Gastrocnemius medialis (tissue), 4 donors: ENCODE data around the gene ZEB1. TPM values are rescaled to one million over a fixed set of nuclear protein-coding genes. Genes with fewer than 3 reads are reported as not detected.

Source experiments
- ATAC-seq, 2 donors: fragments of 150-250 bp; one replicate each; pipeline ENCODE4 v1.9.1; 2016
- DNase-seq, 2 donors: peaks; one replicate each; pipeline ENCODE4 v3.0.0-alpha.2; 2019
- H3K27ac ChIP-seq, 4 donors: fragments of 200-600 bp; sonication (generic); 1 replicate in 1 of 4; 2 replicates in 3 of 4; pipeline ENCODE4 v1.5.1; 2016 to 2018; ENCODE audit warnings: mild to moderate bottlenecking in 2 of 4, moderate library complexity in 1 of 4
- H3K27me3 ChIP-seq, 3 donors: fragments of 200-600 bp; sonication (generic) in 2 of 3; 1 replicate in 1 of 3; 2 replicates in 2 of 3; pipeline versions ENCODE4 v1.5.1 to v1.6.0; 2016 to 2019; ENCODE audit warnings: mild to moderate bottlenecking in 1 of 3, moderate library complexity in 1 of 3
- H3K36me3 ChIP-seq, 2 donors: fragments of 200-600 bp; sonication (generic) in 1 of 2; one replicate each; pipeline ENCODE4 v1.5.1; 2017 to 2018
- H3K4me1 ChIP-seq, 2 donors: fragments of 200-600 bp; sonication (generic) in 1 of 2; one replicate each; pipeline ENCODE4 v1.5.1; 2016 to 2017; ENCODE audit warnings: mild to moderate bottlenecking in 2 of 2
- H3K4me3 ChIP-seq, 4 donors: fragments of 200-600 bp; sonication (generic) in 3 of 4; 1 replicate in 1 of 4; 2 replicates in 3 of 4; pipeline ENCODE4 v1.5.1; 2016 to 2019; ENCODE audit warnings: mild to moderate bottlenecking in 2 of 4
- H3K9me3 ChIP-seq, 3 donors: fragments of 200-600 bp; sonication (generic) in 2 of 3; 1 replicate in 1 of 3; 2 replicates in 2 of 3; pipeline ENCODE4 v1.5.1; 2016 to 2019
- POLR2A ChIP-seq, 2 donors: fragments of 450-650 bp; IDR thresholded peaks; one replicate each; pipeline ENCODE4 v1.6.1; 2017; ENCODE audit warnings: antibody characterized with exemption in 2 of 2, mild to moderate bottlenecking in 2 of 2, moderate library complexity in 2 of 2
- in situ Hi-C, 4 donors: fragments of 200-750 bp; cut with MboI; loops; one replicate each; pipeline versions ENCODE4 v1.15.0 to v1.8.0; 2017; ENCODE audit warnings: low sequenced_read_pairs in 4 of 4
- intact Hi-C: fragments of 100-400 bp; cut with DNase I; formaldehyde crosslinking; loops from one replicate; pipeline ENCODE4 v1.15.1; 2023; ENCODE audit warnings: low total_unique reads
- total RNA-seq, 4 donors: library from RNA; depleted of rRNA; stranded (reverse); fragments of >200 nt; gene quantifications; one replicate each; pipeline versions ENCODE4 v1.1.0 to v1.2.3, GENCODE V29; 2016
- TF ChIP-seq, protein P1 (sequence below), 5 experiments: fragments of 450-650 bp in 3 of 5; fragments of 200-600 bp in 2 of 5; sonication (generic) in 2 of 5; IDR thresholded peaks in 4 of 5; conservative IDR thresholded peaks in 1 of 5; 1 replicate in 4 of 5; 2 replicates in 1 of 5; pipeline ENCODE4 v1.5.1; 2016 to 2019; ENCODE audit warnings: antibody characterized with exemption in 5 of 5, mild to moderate bottlenecking in 3 of 5, moderate library complexity in 3 of 5

The ZEB1 gene
- total RNA-seq, 4 donors from 2014 or later = 67.4 to 175 (median 137) TPM

DNA sequence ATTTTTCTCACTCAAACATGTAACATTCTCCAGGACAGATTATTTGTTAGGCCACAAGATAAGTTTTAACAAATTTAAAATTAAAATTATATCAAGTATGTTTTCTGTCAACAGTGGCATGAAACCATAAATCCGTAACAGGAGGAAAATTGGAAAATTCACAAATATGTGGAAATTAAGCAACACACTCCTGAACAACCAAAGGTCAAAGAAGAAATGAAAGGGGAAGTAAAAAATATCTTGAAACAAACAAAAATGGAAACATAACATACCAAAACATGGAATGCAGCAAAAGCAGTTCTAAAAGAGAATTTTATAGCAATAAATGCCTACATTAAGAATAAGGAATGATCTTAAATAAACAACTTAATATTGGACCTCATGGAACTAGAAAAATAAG, 147.3 kb downstream of the ZEB1 start:
- H3K9me3 ChIP-seq = peaks cover 0 to 4% (median 0%) of the 10 kb centered on the region in 3 donors
- H3K4me3 ChIP-seq = no peak overlapping the region
- no peaks in the 10 kb centered on the region for H3K4me1 ChIP-seq
- DNase-seq (no peak), ATAC-seq (no peak)
- peaks cover 0 to 71% of the 10 kb centered on the region in 2 donors for H3K36me3 ChIP-seq
- intact Hi-C loops = no loop called here
- in situ Hi-C loops = no loop called here
- TF ChIP-seq, protein P1, sequence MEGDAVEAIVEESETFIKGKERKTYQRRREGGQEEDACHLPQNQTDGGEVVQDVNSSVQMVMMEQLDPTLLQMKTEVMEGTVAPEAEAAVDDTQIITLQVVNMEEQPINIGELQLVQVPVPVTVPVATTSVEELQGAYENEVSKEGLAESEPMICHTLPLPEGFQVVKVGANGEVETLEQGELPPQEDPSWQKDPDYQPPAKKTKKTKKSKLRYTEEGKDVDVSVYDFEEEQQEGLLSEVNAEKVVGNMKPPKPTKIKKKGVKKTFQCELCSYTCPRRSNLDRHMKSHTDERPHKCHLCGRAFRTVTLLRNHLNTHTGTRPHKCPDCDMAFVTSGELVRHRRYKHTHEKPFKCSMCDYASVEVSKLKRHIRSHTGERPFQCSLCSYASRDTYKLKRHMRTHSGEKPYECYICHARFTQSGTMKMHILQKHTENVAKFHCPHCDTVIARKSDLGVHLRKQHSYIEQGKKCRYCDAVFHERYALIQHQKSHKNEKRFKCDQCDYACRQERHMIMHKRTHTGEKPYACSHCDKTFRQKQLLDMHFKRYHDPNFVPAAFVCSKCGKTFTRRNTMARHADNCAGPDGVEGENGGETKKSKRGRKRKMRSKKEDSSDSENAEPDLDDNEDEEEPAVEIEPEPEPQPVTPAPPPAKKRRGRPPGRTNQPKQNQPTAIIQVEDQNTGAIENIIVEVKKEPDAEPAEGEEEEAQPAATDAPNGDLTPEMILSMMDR (IDR thresholded peaks at IDR 0.05 in 4 of 5, conservative IDR thresholded peaks at IDR 0.05 in 1 of 5) = no peak
- TF ChIP-seq POLR2A (IDR thresholded peaks at IDR 0.05) = no peak
- H3K27me3 ChIP-seq = no peaks in the 10 kb centered on the region
- no peak overlapping the region for H3K27ac ChIP-seq

DNA sequence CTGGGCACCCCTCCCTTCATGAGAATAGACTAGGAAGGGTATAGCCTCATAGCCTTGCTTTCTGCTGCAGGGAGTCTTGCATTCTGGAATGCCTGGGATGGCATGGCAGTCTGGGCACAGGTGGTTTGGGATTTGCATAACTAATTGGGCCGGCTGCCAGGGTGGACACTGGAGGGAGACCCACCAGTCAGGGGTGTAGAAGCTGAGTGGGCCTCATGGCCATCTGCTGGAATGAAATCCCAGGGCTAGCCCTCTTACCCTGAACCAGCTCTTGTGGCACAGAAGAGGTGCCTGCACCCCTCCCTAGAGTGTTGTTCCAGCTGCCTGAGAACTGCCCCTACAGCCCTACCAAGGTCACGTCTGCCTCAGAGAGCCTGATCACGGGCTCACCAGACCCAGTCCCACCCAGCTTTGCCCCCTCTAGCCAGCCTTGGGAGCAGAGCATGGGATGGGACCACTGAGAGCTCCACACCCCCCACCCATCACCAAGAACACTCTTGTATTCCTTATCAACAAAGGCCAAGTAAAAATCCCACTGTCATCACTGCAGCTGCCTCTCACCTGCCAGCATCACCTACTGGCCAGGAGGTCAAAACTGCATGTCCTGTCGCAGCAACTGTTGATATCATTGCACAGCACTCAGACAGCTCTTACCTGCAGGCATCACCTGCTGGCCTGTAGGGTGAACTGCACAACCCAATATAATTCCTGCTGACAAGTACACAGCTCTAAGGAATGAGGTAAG, 148.9 kb downstream of the ZEB1 start:
- DNase-seq (peak; percentile 4 to 14), ATAC-seq (peak; percentile 50 to 74)
- Histone ChIP-seq H3K9me3 (peaks cover 0 to 4% (median 0%) of the 10 kb centered on the region in 3 donors), H3K27ac (no peak overlapping the region), H3K27me3 (no peaks in the 10 kb centered on the region), H3K36me3 (peaks cover 0 to 55% of the 10 kb centered on the region in 2 donors), H3K4me3 (no peak overlapping the region), H3K4me1 (no peaks in the 10 kb centered on the region)
- intact Hi-C loops (no loop called here), in situ Hi-C loops (no loop called here)
- no peak for TF ChIP-seq POLR2A (IDR thresholded peaks at IDR 0.05)
- TF ChIP-seq, protein P1 (IDR thresholded peaks at IDR 0.05 in 4 of 5, conservative IDR thresholded peaks at IDR 0.05 in 1 of 5) = peak; percentile 39 to 57 (median 54)

DNA sequence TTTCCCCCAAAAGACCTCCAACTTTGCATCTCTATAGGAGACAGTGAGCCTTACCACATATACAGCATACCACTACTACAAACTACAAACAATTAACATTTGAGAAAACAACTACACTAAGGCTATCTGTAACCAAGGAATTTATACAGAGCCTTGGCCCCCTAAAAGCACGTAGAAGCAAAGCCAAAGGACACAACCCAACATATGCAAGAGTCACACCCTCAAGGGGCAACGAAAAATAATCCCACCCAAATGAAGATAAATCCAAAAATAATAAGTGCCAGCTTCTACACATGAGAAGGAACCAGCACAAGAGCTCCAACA, 149.5 kb downstream of the ZEB1 start:
- Histone ChIP-seq H3K4me3 (no peak overlapping the region), H3K27me3 (no peaks in the 10 kb centered on the region), H3K9me3 (peaks cover 0 to 4% (median 0%) of the 10 kb centered on the region in 3 donors), H3K27ac (no peak overlapping the region), H3K36me3 (peaks cover 0 to 49% of the 10 kb centered on the region in 2 donors), H3K4me1 (no peaks in the 10 kb centered on the region)
- ATAC-seq = no peak
- in situ Hi-C loops (no loop called here), intact Hi-C loops (no loop called here)
- no peak for DNase-seq
- TF ChIP-seq, protein P1 (IDR thresholded peaks at IDR 0.05 in 4 of 5, conservative IDR thresholded peaks at IDR 0.05 in 1 of 5) = no peak
- no peak for TF ChIP-seq POLR2A (IDR thresholded peaks at IDR 0.05)

DNA sequence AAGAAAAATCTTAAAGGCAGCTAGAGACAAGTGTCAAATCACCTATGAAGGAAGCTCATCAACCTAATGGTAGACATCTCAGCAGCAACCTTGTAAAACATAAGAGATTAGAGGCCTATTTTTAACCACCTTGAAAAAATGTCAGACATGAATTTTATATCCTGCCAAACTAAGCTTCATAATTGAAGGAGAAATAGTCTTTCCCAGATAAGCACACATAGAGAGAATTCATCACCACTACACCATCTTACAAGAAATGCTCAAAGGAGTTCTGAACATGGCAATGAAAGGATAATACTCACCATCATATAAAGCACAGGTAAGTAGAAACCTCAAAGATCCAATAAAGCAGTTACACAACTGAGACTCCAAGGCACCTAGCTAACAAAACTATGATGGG, 156.5 kb downstream of the ZEB1 start:
- TF ChIP-seq POLR2A (IDR thresholded peaks at IDR 0.05) = no peak
- TF ChIP-seq, protein P1 (IDR thresholded peaks at IDR 0.05 in 4 of 5, conservative IDR thresholded peaks at IDR 0.05 in 1 of 5) = no peak
- intact Hi-C loops = no loop called here
- Histone ChIP-seq H3K36me3 (peaks cover 2 to 9% of the 10 kb centered on the region in 2 donors), H3K4me1 (no peaks in the 10 kb centered on the region), H3K4me3 (no peak overlapping the region), H3K27me3 (no peaks in the 10 kb centered on the region), H3K27ac (no peak overlapping the region), H3K9me3 (no peaks in the 10 kb centered on the region)
- DNase-seq = no peak
- no peak for ATAC-seq
- in situ Hi-C loops = loop anchor here in 2 of 4 donors (25.0 kb wide), 3 partner anchors 413 to 738 kb away; no protein-coding TSS in a partner anchor
